HK-2 (cell line): ENCODE results near the gene KCNMA1.
"Not testable (repeated sequence)": the region's sequence is repeated elsewhere in the genome, so short reads cannot be mapped to it uniquely, and the experiment has no call there.

Source experiments
- DNase-seq: peaks from one replicate; pipeline ENCODE4 v3.0.0-alpha.2; 2018; ENCODE audit not compliant: unreplicated experiment

Gene KCNMA1

GRCh38 chr10:77532068-77532467 lies 105.5 kb downstream of the KCNMA1 start:
- DNase-seq, result peak; percentile 72

GRCh38 chr10:77531441-77532001 lies 106.1 kb downstream of the KCNMA1 start:
- DNase-seq, result peak; percentile 82

GRCh38 chr10:77530011-77530410 lies 107.6 kb downstream of the KCNMA1 start:
- no peak for DNase-seq

GRCh38 chr10:77529050-77529576 lies 108.5 kb downstream of the KCNMA1 start:
- no peak for DNase-seq

- no peak for DNase-seq
These were observed 109.8 kb downstream of the KCNMA1 start for GRCh38 chr10:77527839-77528238.

- no peak for DNase-seq
These were observed 110.6 kb downstream of the KCNMA1 start for GRCh38 chr10:77526868-77527617.

- no peak for DNase-seq
These were observed 113.3 kb downstream of the KCNMA1 start for GRCh38 chr10:77524281-77524711.

GRCh38 chr10:77522268-77522809 lies 115.3 kb downstream of the KCNMA1 start:
- DNase-seq, result no peak

GRCh38 chr10:77520995-77521394 lies 116.6 kb downstream of the KCNMA1 start:
- DNase-seq, result no peak

- DNase-seq, result no peak
These were observed 117.3 kb downstream of the KCNMA1 start for GRCh38 chr10:77520290-77520689.

- DNase-seq, result not testable (repeated sequence)
These were observed 117.8 kb downstream of the KCNMA1 start for GRCh38 chr10:77519791-77520190.

GRCh38 chr10:77518910-77519274 lies 118.7 kb downstream of the KCNMA1 start:
- DNase-seq, result no peak

GRCh38 chr10:77518241-77518909 lies 119.2 kb downstream of the KCNMA1 start:
- DNase-seq, result no peak

GRCh38 chr10:77516575-77516974 lies 121.0 kb downstream of the KCNMA1 start:
- no peak for DNase-seq

- DNase-seq, result no peak
These were observed 122.7 kb downstream of the KCNMA1 start for GRCh38 chr10:77514870-77515269.

GRCh38 chr10:77513781-77514331 lies 123.8 kb downstream of the KCNMA1 start:
- peak; percentile 97 for DNase-seq

- DNase-seq, result no peak
These were observed 124.4 kb downstream of the KCNMA1 start for GRCh38 chr10:77513220-77513619.

- DNase-seq, result no peak
These were observed 125.4 kb downstream of the KCNMA1 start for GRCh38 chr10:77512219-77512578.

GRCh38 chr10:77511498-77512218 lies 126.0 kb downstream of the KCNMA1 start:
- DNase-seq, result no peak

GRCh38 chr10:77510695-77511094 lies 126.9 kb downstream of the KCNMA1 start:
- no peak for DNase-seq

GRCh38 chr10:77510294-77510693 lies 127.3 kb downstream of the KCNMA1 start:
- no peak for DNase-seq

GRCh38 chr10:77509391-77509790 lies 128.2 kb downstream of the KCNMA1 start:
- DNase-seq, result no peak
